ENCODE measurements around the gene SPATA31D3. TPM values are rescaled to one million over a fixed set of nuclear protein-coding genes. Genes with fewer than 3 reads are reported as not detected.
"Not testable (repeated sequence)": the region's sequence is repeated elsewhere in the genome, so short reads cannot be mapped to it uniquely, and the experiment has no call there.

The SPATA31D3 gene
- not detected in 2 replicates for total RNA-seq (ENCODE audit: low replicate concordance)

DNA sequence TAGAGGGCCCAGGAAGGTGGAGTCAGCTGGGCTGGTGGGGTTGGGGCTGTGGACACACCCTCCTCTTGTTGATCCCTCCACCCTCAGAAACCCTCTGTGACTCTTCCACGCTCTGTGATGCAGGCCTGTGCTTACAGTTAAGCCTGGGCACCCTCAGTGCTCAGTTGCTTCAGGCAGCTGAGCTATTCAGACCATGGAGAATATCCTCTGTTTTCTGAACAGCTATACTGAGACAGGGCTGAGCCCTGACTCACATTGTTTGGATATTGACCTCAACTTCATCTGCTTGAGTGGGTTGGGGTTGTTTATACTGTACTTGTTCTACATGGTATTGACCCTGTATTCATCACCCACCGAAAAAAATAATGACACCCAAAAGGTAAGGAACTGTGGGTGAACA, at the start of gene SPATA31D3:
Gene SPATA31D3, plus strand, starts transcription at position 108 of the 400 bp plus-strand sequence. Its CDS starts 86 bp downstream, at position 194.
- H3K4me3 ChIP-seq (ENCODE audit: low read depth, low read length); DNase-seq (ENCODE audit: low read depth): not testable (repeated sequence)

DNA sequence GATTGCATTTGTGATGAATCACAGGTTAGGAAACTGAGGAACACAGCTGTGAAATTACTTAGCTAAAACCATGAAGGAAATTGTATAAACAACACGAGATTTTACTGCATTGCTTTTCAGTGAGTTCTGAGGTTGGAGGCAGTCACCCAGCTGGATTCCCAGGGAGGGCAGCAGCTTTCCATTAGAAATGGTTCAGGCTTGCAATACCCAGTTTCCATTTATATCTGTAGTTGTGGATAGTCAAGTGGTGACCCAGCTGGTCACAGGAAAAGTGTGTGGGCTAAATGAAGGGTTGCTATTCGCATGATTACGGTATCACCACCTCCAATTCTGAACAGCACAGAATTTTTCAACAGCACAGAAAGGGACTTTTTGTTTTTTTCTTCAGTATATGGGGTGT, 49.4 kb upstream of the SPATA31D3 start:
- H3K4me3 ChIP-seq (ENCODE audit: low read depth, low read length): no peak overlapping the region
- no peak for DNase-seq (ENCODE audit: low read depth)
- TF ChIP-seq, protein P1, sequence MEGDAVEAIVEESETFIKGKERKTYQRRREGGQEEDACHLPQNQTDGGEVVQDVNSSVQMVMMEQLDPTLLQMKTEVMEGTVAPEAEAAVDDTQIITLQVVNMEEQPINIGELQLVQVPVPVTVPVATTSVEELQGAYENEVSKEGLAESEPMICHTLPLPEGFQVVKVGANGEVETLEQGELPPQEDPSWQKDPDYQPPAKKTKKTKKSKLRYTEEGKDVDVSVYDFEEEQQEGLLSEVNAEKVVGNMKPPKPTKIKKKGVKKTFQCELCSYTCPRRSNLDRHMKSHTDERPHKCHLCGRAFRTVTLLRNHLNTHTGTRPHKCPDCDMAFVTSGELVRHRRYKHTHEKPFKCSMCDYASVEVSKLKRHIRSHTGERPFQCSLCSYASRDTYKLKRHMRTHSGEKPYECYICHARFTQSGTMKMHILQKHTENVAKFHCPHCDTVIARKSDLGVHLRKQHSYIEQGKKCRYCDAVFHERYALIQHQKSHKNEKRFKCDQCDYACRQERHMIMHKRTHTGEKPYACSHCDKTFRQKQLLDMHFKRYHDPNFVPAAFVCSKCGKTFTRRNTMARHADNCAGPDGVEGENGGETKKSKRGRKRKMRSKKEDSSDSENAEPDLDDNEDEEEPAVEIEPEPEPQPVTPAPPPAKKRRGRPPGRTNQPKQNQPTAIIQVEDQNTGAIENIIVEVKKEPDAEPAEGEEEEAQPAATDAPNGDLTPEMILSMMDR (IDR thresholded peaks at IDR 0.05; ENCODE audit: insufficient read depth, low read length): no peak

DNA sequence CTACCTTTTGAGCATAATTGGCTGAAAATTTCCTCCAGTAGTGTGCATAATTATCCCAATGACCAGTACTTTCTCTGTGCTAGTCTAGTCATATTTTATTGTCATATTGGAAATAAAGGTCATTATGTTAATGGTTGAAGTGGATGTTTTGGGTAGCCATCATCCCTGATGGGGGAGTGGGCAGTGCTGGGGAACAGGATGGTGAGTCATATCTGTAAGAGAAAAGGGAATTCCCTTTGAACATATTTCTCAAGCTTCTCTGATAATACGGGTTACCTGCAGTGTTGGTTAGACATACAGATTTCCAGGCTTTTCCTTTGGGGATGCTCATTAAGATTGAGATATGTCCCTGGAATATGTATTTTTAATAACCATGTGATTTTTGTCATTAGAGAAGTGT, 48.4 kb upstream of the SPATA31D3 start:
- DNase-seq (ENCODE audit: low read depth): no peak
- TF ChIP-seq, protein P1 (IDR thresholded peaks at IDR 0.05; ENCODE audit: insufficient read depth, low read length): no peak
- no peak overlapping the region for H3K4me3 ChIP-seq (ENCODE audit: low read depth, low read length)

DNA sequence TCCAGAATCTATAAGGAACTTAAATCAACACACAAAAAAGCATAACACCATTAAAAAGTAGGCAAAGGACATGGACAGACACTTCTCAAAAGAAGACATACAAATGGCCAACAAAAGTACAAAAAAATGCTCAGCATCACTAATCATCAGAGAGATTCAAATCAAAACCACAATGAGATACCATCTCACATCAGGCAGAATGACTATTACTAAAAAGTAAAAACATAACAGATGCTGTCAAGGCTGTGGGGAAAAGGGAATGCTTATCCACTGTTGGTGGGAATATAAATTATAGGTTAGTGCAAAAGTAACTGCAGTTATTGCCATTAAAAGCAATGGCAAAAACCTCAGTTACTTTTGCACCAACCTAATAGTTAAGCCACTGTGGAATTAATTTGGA, 47.2 kb upstream of the SPATA31D3 start:
- TF ChIP-seq, protein P1 (IDR thresholded peaks at IDR 0.05; ENCODE audit: insufficient read depth, low read length): no peak
- H3K4me3 ChIP-seq (ENCODE audit: low read depth, low read length): no peak overlapping the region
- no peak for DNase-seq (ENCODE audit: low read depth)

DNA sequence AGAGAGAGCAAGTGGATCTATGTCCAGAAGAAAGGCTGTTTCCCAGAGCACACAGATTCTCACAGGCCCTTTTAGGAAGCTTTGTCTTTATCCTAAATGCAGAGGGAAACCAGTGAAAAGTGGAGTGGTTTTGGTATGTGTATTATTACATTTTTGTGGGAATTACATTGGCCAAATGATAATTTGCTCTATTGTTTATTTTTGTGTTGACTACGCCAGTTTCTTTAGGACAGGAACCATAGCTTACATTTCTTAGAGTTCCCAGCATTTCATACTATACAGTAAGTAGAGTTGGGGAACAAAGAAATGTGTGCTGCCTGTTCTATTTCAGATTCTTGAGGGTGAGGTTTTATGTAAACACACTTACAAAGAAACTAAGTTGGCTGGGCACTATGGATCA, 44.4 kb upstream of the SPATA31D3 start:
- DNase-seq (ENCODE audit: low read depth): peak; percentile 64
- TF ChIP-seq, protein P1 (IDR thresholded peaks at IDR 0.05; ENCODE audit: insufficient read depth, low read length): no peak
- no peak overlapping the region for H3K4me3 ChIP-seq (ENCODE audit: low read depth, low read length)

DNA sequence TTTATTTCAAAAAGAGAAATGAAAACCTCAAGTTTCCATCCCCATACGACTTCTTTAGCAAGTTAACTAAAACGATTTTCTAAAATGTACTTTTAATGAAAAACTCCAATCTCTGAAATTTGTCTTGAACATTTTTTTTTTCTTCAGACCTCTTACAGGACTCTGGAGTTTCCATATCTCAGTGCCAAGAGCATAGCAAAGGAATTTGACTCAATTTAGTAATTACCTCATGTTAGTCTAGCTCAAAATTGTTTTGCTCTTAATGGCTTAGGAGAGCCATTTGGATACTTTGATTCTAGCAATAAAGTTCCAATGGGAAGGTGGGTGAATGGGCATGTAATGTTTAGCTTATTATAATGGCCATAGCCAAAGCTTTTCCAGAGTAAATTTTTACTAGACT, 41.1 kb upstream of the SPATA31D3 start:
- peak; percentile 81 for DNase-seq (ENCODE audit: low read depth)
- no peak overlapping the region for H3K4me3 ChIP-seq (ENCODE audit: low read depth, low read length)
- TF ChIP-seq, protein P1 (IDR thresholded peaks at IDR 0.05; ENCODE audit: insufficient read depth, low read length): no peak

DNA sequence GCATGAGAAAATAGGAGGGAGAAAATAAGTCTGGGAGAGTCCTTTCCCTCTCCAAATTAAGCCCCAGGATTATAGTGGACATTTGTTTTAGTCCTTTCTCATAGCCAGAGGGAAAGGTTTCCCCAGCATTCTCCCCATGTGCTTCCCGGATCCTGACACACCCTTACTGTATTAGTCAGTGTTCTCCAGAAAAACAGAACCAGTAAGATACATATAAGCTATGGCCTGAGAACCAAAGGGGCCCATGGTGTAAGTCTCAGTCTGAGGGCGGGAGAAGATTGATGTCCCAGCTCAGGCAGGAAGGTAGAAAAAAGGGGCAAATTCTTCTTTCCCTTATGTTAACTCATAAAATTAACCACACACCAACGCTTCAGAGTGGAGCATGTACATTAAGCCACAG, 40.7 kb upstream of the SPATA31D3 start:
- DNase-seq (ENCODE audit: low read depth): peak; percentile 67
- no peak overlapping the region for H3K4me3 ChIP-seq (ENCODE audit: low read depth, low read length)
- TF ChIP-seq, protein P1 (IDR thresholded peaks at IDR 0.05; ENCODE audit: insufficient read depth, low read length): no peak
